Mononuclear cell (primary cell): ENCODE measurements around the gene CFAP161. TPM values are rescaled to one million over a fixed set of nuclear protein-coding genes. Genes with fewer than 3 reads are reported as not detected.

Experiments used
- H3K27me3 ChIP-seq: 2 replicates; pipeline ENCODE4 v1.6.0; 2011; ENCODE audit warnings: low read length, control low read depth; ENCODE audit not compliant: insufficient read depth
- H3K4me1 ChIP-seq: 2 replicates; pipeline ENCODE4 v1.5.1; 2011; ENCODE audit warnings: mild to moderate bottlenecking, low read length, control low read depth; ENCODE audit not compliant: insufficient read depth
- H3K4me3 ChIP-seq: 2 replicates; pipeline ENCODE4 v1.5.1; 2011; ENCODE audit warnings: mild to moderate bottlenecking, low read length, moderate library complexity
- H3K9me3 ChIP-seq: 2 replicates; pipeline ENCODE4 v1.5.1; 2011; ENCODE audit warnings: low read depth, mild to moderate bottlenecking, control low read depth, low read length
- total RNA-seq: library from RNA; depleted of rRNA; stranded (reverse); fragments of >200 nt; gene quantifications from one replicate; pipeline ENCODE4 v1.2.3, GENCODE V29; 2012

CFAP161 gene
- 3.7 TPM for total RNA-seq

- H3K4me3 ChIP-seq, result no peak within 1 kb of the TSS
- H3K27me3 ChIP-seq, result peaks cover 29% of the 10 kb centered on the region
- no peaks in the 10 kb centered on the region for H3K9me3 ChIP-seq
- peaks cover 6% of the 10 kb centered on the region for H3K4me1 ChIP-seq
Measured at GRCh38 chr15:81133782-81134461, at the start of gene CFAP161. Gene CFAP161 (plus strand): TSS chr15:81134270. CDS start chr15:81134330, 60 bp downstream.

- Histone ChIP-seq H3K4me3 (no peak overlapping the region), H3K4me1 (no peaks in the 10 kb centered on the region), H3K9me3 (no peaks in the 10 kb centered on the region), H3K27me3 (no peaks in the 10 kb centered on the region)
Measured at GRCh38 chr15:81084716-81085115, 49.4 kb upstream of the CFAP161 start.

GRCh38 chr15:81085213-81085612 is 48.9 kb upstream of the CFAP161 start:
- Histone ChIP-seq H3K27me3 (no peaks in the 10 kb centered on the region), H3K9me3 (no peaks in the 10 kb centered on the region), H3K4me3 (no peak overlapping the region), H3K4me1 (no peaks in the 10 kb centered on the region)

- Histone ChIP-seq H3K27me3 (no peaks in the 10 kb centered on the region), H3K9me3 (no peaks in the 10 kb centered on the region), H3K4me1 (no peaks in the 10 kb centered on the region), H3K4me3 (no peak overlapping the region)
Measured at GRCh38 chr15:81085898-81086297, 48.2 kb upstream of the CFAP161 start.

GRCh38 chr15:81087066-81087465 is 47.0 kb upstream of the CFAP161 start:
- Histone ChIP-seq H3K27me3 (no peaks in the 10 kb centered on the region), H3K4me1 (no peaks in the 10 kb centered on the region), H3K9me3 (no peaks in the 10 kb centered on the region), H3K4me3 (no peak overlapping the region)

- Histone ChIP-seq H3K9me3 (no peaks in the 10 kb centered on the region), H3K4me1 (no peaks in the 10 kb centered on the region), H3K4me3 (no peak overlapping the region), H3K27me3 (peaks cover 2% of the 10 kb centered on the region)
Measured at GRCh38 chr15:81087694-81088093, 46.4 kb upstream of the CFAP161 start.

- no peaks in the 10 kb centered on the region for H3K4me1 ChIP-seq
- peaks cover 2% of the 10 kb centered on the region for H3K27me3 ChIP-seq
- no peak overlapping the region for H3K4me3 ChIP-seq
- H3K9me3 ChIP-seq, result no peaks in the 10 kb centered on the region
Measured at GRCh38 chr15:81088470-81089013, 45.5 kb upstream of the CFAP161 start.

- no peaks in the 10 kb centered on the region for H3K4me1 ChIP-seq
Measured at GRCh38 chr15:81091889-81092558, 42.0 kb upstream of the CFAP161 start.

GRCh38 chr15:81092559-81092902 is 41.5 kb upstream of the CFAP161 start:
- Histone ChIP-seq H3K27me3 (peaks cover 3% of the 10 kb centered on the region), H3K4me3 (no peak overlapping the region), H3K4me1 (no peaks in the 10 kb centered on the region), H3K9me3 (no peaks in the 10 kb centered on the region)

More at GRCh38 chr15:81091889-81092558, 42.0 kb upstream of the CFAP161 start:
- Histone ChIP-seq H3K9me3 (no peaks in the 10 kb centered on the region), H3K4me3 (no peak overlapping the region), H3K27me3 (peaks cover 2% of the 10 kb centered on the region)

- no peak overlapping the region for H3K4me3 ChIP-seq
Measured at GRCh38 chr15:81093961-81094360, 40.1 kb upstream of the CFAP161 start.

GRCh38 chr15:81095690-81096365 is 38.2 kb upstream of the CFAP161 start:
- no peak overlapping the region for H3K4me3 ChIP-seq
- peaks cover 14% of the 10 kb centered on the region for H3K27me3 ChIP-seq
- no peaks in the 10 kb centered on the region for H3K9me3 ChIP-seq
- peaks cover 15% of the 10 kb centered on the region for H3K4me1 ChIP-seq

More at GRCh38 chr15:81093961-81094360, 40.1 kb upstream of the CFAP161 start:
- peaks cover 8% of the 10 kb centered on the region for H3K27me3 ChIP-seq
- no peaks in the 10 kb centered on the region for H3K9me3 ChIP-seq
- peaks cover 8% of the 10 kb centered on the region for H3K4me1 ChIP-seq

GRCh38 chr15:81096398-81096797 is 37.7 kb upstream of the CFAP161 start:
- no peak overlapping the region for H3K4me3 ChIP-seq
- no peaks in the 10 kb centered on the region for H3K9me3 ChIP-seq
- H3K4me1 ChIP-seq, result peaks cover 15% of the 10 kb centered on the region
- H3K27me3 ChIP-seq, result peaks cover 14% of the 10 kb centered on the region

GRCh38 chr15:81097116-81097889 is 36.8 kb upstream of the CFAP161 start:
- Histone ChIP-seq H3K27me3 (peaks cover 14% of the 10 kb centered on the region), H3K9me3 (no peaks in the 10 kb centered on the region), H3K4me1 (peaks cover 15% of the 10 kb centered on the region), H3K4me3 (no peak overlapping the region)

GRCh38 chr15:81097890-81098280 is 36.2 kb upstream of the CFAP161 start:
- H3K9me3 ChIP-seq, result no peaks in the 10 kb centered on the region
- H3K4me3 ChIP-seq, result no peak overlapping the region
- H3K4me1 ChIP-seq, result peaks cover 15% of the 10 kb centered on the region
- peaks cover 12% of the 10 kb centered on the region for H3K27me3 ChIP-seq
